ENCODE results near the gene TCERG1L.

TCERG1L gene

GRCh38 chr10:131076356-131076755, 235.2 kb downstream of the TCERG1L start:
- Histone ChIP-seq H3K4me3 (replicated peaks; ENCODE audit: insufficient read depth, low read length) (no peak overlapping the region), H3K27me3 (ENCODE audit: insufficient read depth, poor library complexity, severe bottlenecking) (no peaks in the 10 kb centered on the region), H3K27ac (replicated peaks) (no peak overlapping the region)
- TF ChIP-seq POLR2AphosphoS5 (IDR thresholded peaks at IDR 0.05; ENCODE audit: low read depth) (no peak), GABPA (IDR thresholded peaks at IDR 0.05; ENCODE audit: low read depth) (no peak), SPI1 (IDR thresholded peaks at IDR 0.05; ENCODE audit: borderline replicate concordance, low read depth) (no peak), REST (IDR thresholded peaks at IDR 0.05; ENCODE audit: insufficient replicate concordance, low read depth) (no peak), CTCF (IDR thresholded peaks at IDR 0.05; ENCODE audit: insufficient read depth, low read length) (no peak)
- no peak for DNase-seq (ENCODE audit: low read depth in 1 of 2, low spot score in 1 of 2)

- no peak overlapping the region for H3K27ac ChIP-seq (replicated peaks)
- no peak for DNase-seq (ENCODE audit: low read depth in 1 of 2, low spot score in 1 of 2)
- H3K4me3 ChIP-seq (replicated peaks; ENCODE audit: insufficient read depth, low read length) = no peak overlapping the region
- no peaks in the 10 kb centered on the region for H3K27me3 ChIP-seq (ENCODE audit: insufficient read depth, poor library complexity, severe bottlenecking)
- TF ChIP-seq GABPA (IDR thresholded peaks at IDR 0.05; ENCODE audit: low read depth) = no peak
- no peak for TF ChIP-seq REST (IDR thresholded peaks at IDR 0.05; ENCODE audit: insufficient replicate concordance, low read depth)
- TF ChIP-seq SPI1 (IDR thresholded peaks at IDR 0.05; ENCODE audit: borderline replicate concordance, low read depth) = no peak
- TF ChIP-seq POLR2AphosphoS5 (IDR thresholded peaks at IDR 0.05; ENCODE audit: low read depth) = no peak
- TF ChIP-seq CTCF (IDR thresholded peaks at IDR 0.05; ENCODE audit: insufficient read depth, low read length) = no peak
Measured at GRCh38 chr10:131075218-131075770, 236.2 kb downstream of the TCERG1L start.

GRCh38 chr10:131074682-131075081, 236.8 kb downstream of the TCERG1L start:
- TF ChIP-seq SPI1 (IDR thresholded peaks at IDR 0.05; ENCODE audit: borderline replicate concordance, low read depth) (no peak), GABPA (IDR thresholded peaks at IDR 0.05; ENCODE audit: low read depth) (no peak), POLR2AphosphoS5 (IDR thresholded peaks at IDR 0.05; ENCODE audit: low read depth) (no peak), REST (IDR thresholded peaks at IDR 0.05; ENCODE audit: insufficient replicate concordance, low read depth) (no peak)
- Histone ChIP-seq H3K4me3 (replicated peaks; ENCODE audit: insufficient read depth, low read length) (no peak overlapping the region), H3K27me3 (ENCODE audit: insufficient read depth, poor library complexity, severe bottlenecking) (no peaks in the 10 kb centered on the region), H3K27ac (replicated peaks) (no peak overlapping the region)
- DNase-seq (ENCODE audit: low read depth in 1 of 2, low spot score in 1 of 2) = no peak
